Renal cortex interstitium (tissue), 11 donors: ENCODE measurements around the gene TBXA2R. TPM values are rescaled to one million over a fixed set of nuclear protein-coding genes. Genes with fewer than 3 reads are reported as not detected.

Experiments
- DNase-seq, 11 donors: peaks; one replicate each; pipeline ENCODE4 v3.0.0-alpha.2; 2013; ENCODE audit warnings: low read depth in 9 of 11, low spot score in 4 of 11; ENCODE audit errors: extremely low read depth in 1 of 11
- polyA plus RNA-seq, 3 donors: library from polyadenylated mRNA; unstranded; fragments of 120-200 nt; gene quantifications; one replicate each; pipeline ENCODE4 v1.2.1, GENCODE V29; 2013; ENCODE audit not compliant: insufficient read length in 3 of 3

The TBXA2R gene
- polyA plus RNA-seq, 3 donors: 2.2 to 4.2 (median 3.5) TPM

- DNase-seq: no peak
These were observed 58.9 kb downstream of the TBXA2R start for GRCh38 chr19:3547767-3548282.

GRCh38 chr19:3547301-3547731 is 59.4 kb downstream of the TBXA2R start:
- no peak for DNase-seq

DNA sequence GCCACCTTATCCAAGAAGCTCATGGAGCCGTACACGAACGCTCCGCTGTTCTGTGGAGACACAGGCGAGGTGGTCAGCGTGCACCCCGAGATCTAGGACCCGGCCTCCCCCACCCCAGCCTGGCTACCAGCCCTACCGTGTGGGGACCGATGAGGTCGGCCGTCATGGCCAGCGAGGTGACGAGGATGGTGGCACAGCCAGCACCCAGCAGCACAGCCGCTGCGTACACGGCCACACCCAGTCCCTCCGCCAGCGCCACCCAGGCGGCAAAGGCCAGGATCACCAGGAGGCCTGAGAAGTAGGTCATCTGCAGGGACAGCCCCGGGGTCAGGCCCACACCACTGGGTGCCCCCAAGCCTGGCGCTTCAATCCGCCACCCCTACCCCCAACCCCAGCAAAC is 60.6 kb downstream of the TBXA2R start:
- DNase-seq: no peak

DNA sequence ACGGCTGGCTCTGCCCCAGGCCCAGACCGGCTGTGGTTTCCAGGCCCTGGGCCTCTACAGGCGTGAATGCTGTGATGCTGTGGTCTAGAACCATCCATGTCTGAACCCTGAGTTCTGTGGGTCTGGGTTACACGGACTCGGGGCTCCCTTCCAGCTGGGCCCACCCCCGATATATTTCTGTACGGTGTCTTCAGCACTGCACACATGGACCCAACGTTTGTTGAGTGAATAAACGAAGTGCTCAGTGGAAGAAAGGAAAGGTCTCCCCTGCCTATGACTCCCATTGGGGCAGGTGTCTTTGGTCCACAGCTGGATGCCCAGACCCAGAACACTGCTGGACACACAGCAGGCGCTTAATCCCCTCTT is 61.0 kb downstream of the TBXA2R start:
- no peak for DNase-seq

DNA sequence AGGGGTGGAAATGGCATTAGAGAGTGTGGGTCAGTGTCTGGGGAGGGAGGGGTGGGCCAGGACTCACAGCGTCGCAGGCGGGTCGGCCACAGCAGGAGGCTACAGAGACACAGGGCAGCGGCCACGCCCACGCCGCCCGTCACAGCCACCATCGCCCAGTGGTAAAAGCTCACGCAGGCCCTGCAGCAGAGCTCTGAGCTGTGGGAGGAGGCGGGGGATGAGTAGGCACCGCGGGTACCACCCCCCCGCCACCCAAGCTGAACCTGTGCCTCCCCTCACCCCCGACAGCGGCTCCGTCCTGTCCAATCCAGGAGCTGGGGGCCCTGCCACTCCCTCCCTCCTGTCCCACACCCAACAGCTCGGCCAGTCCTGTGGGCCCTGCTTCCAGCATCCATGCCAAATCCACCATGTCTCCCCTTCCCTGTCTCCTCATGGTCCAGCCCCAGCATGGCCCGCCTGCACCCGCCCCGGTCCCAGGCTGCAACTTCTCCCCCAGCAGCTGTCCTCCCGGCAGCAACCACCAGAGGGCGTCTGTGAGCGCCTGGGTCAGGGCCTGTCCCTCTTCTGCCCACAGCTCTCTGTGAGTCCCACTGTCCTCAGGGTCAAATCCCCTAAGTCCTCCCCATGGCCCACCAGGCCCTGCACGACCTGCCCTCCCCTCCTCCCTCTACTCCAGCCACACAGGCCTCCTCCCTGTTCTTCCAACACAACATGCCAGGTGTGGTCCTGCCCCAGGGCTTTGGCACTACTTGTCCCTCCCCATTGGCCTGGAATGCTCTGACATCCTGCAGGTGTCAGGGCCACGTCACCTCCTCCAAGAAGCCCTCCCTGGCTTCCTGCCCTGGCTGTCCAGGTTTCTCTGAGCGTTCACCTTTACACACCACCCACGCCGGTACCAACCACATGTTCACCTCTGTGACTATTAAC is 61.7 kb downstream of the TBXA2R start:
- DNase-seq: no peak

Other genes starting within 250 kb of the TBXA2R start
- gene NFIC, start 240.3 kb downstream of the TBXA2R start, polyA plus RNA-seq: 10 to 100 TPM; 19.6 to 30.0 (median 28.3) TPM
- 100 to 1,000 TPM; 440 to 614 (median 522) TPM for gene SMIM24, start 126.3 kb downstream of the TBXA2R start, polyA plus RNA-seq
- gene SMIM44, start 123.4 kb downstream of the TBXA2R start, polyA plus RNA-seq: under 1 TPM in 2 of 3 donors, not detected in 1; 0.22 to 0.74 TPM
- 10 to 100 TPM in 1 of 3 donors, 1 to 10 TPM in 2; 5.4 to 11.8 (median 9.6) TPM for gene DOHH, start 106.2 kb downstream of the TBXA2R start, polyA plus RNA-seq
- 10 to 100 TPM; 41.8 to 65.0 (median 55.1) TPM for gene FZR1, start 100.6 kb downstream of the TBXA2R start, polyA plus RNA-seq
- 10 to 100 TPM in 1 of 3 donors, 1 to 10 TPM in 2; 3.3 to 10.7 (median 6.5) TPM for gene TEKTIP1, start 67.7 kb downstream of the TBXA2R start, polyA plus RNA-seq
- gene MFSD12, start 49.3 kb downstream of the TBXA2R start, polyA plus RNA-seq: 10 to 100 TPM; 44.0 to 93.7 (median 60.7) TPM
- gene HMG20B, start 33.9 kb downstream of the TBXA2R start, polyA plus RNA-seq: 10 to 100 TPM; 67.6 to 94.6 (median 91.9) TPM
- 1 to 10 TPM; 3.1 to 3.8 (median 3.6) TPM for gene GIPC3, start 21.4 kb downstream of the TBXA2R start, polyA plus RNA-seq
- gene CACTIN, start 19.9 kb upstream of the TBXA2R start, polyA plus RNA-seq: 10 to 100 TPM; 17.5 to 30.8 (median 28.9) TPM
- gene PIP5K1C, start 93.6 kb upstream of the TBXA2R start, polyA plus RNA-seq: 10 to 100 TPM; 19.7 to 30.2 (median 28.9) TPM
- 10 to 100 TPM in 2 of 3 donors, 1 to 10 TPM in 1; 8.3 to 14.8 (median 11.1) TPM for gene TJP3, start 101.5 kb upstream of the TBXA2R start, polyA plus RNA-seq
- 10 to 100 TPM; 11.7 to 21.0 (median 18.5) TPM for gene APBA3, start 154.8 kb upstream of the TBXA2R start, polyA plus RNA-seq
- 10 to 100 TPM; 26.4 to 46.6 (median 42.0) TPM for gene MRPL54, start 155.8 kb upstream of the TBXA2R start, polyA plus RNA-seq
- not detected for gene RAX2, start 165.4 kb upstream of the TBXA2R start, polyA plus RNA-seq
- gene MATK, start 179.5 kb upstream of the TBXA2R start, polyA plus RNA-seq: 1 to 10 TPM in 1 of 3 donors, under 1 TPM in 2; 0.88 to 1.9 (median 0.90) TPM